Measurements from ENCODE around the gene FAM210A. TPM values are rescaled to one million over a fixed set of nuclear protein-coding genes. Genes with fewer than 3 reads are reported as not detected.

FAM210A gene
- total and polyA plus RNA-seq, 7 experiments from 2014 or later = 5.9 to 31.5 (median 8.3) TPM

DNA sequence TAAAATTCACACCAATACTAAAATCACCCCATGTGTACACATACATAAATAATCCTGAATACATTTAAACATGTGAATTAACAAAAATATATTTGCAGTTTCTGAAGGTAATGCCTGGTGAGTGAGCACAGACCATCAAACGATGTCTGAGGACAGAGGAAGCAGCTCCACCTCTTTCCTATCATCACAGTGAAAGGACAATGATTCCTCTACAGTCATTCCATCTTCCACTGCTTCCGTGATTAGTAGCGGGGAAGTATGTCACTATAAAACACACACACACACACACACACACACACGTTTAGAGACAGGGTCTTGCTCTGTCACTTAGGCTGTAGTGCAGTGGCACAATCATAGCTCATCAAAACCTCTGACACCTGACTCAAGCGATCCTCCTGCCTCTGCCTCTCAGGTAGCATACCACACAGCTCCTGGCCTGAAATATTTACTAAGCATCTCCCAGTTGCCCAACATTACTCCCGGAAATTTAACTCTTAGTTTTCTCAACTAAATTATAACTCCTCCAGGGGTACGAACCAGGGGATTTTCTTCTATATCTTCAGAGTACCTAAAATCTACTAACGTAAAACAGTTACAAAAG lies 12.8 kb downstream of the FAM210A start:
- Histone ChIP-seq H3K27ac (ENCODE audit: low read depth, low read length) (no peak overlapping the region), H3K36me3 (ENCODE audit: control insufficient read depth in 2 of 3, insufficient read depth in 3 of 3, low read length in 3 of 3) (no peaks in the 10 kb centered on the region), H3K4me1 (ENCODE audit: control insufficient read depth in 2 of 2, insufficient read depth in 2 of 2, low read length in 2 of 2) (no peaks in the 10 kb centered on the region), H3K27me3 (ENCODE audit: control insufficient read depth in 2 of 2, insufficient read depth in 2 of 2, low read length in 2 of 2) (no peaks in the 10 kb centered on the region), H3K4me3 (ENCODE audit: low read length) (no peak overlapping the region), H3K9me3 (ENCODE audit: control insufficient read depth in 2 of 3, low read length in 3 of 3) (no peaks in the 10 kb centered on the region)
- peak overlapping the region in 2 of 9 donors; percentile 3 to 7 for H3K27ac Mint-ChIP-seq
- no peak for DNase-seq
- ChIA-PET CTCF (no interaction called here), POLR2A (no interaction called here)
- H3K27me3 Mint-ChIP-seq = no peaks in the 10 kb centered on the region
- peaks cover 0 to 41% (median 36%) of the 10 kb centered on the region in 5 donors for H3K36me3 Mint-ChIP-seq
- intact Hi-C loops (cut with micrococcal nuclease) = no loop called here
- H3K4me1 Mint-ChIP-seq = peaks cover 4 to 35% (median 20%) of the 10 kb centered on the region in 7 donors
- no peak overlapping the region for H3K4me3 Mint-ChIP-seq
- ATAC-seq = no peak
- H3K9me3 Mint-ChIP-seq = peaks cover 0 to 18% (median 0%) of the 10 kb centered on the region in 11 donors

DNA sequence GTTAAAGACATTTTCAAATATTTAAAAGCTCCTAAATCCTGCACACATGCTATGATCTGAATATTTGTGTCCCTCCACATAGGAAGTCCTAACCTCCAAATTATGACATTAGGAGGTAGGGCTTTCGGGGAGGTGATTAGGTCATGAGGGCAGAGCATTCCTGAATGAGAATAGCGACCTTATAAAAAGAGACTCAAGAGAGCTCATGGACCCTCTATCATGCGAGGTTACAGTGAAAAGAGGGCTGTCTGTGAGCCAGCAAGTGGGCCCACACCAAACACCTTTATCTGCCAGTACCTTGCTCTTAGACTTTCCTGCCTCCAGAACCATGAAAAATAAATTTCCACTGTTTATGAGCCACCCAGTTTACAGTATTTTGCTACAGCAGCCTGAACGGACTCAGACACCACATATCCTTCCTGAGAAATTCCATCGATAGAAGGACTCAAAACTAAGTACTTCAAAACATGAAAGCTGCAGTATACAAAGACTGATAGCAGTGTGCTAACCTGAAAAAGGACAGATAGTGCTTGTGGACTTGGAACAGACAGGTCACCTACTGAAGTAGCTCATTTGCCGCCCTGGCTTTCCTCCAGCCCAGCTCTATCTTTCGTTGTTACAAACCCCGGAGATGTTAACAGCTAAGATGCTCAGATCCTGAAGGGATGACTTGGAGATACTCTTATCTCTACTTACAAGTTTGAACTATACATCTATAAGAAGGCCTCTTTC lies 13.8 kb downstream of the FAM210A start:
- DNase-seq (no peak), ATAC-seq (no peak)
- Mint-ChIP-seq H3K9me3 (peaks cover 0 to 12% (median 0%) of the 10 kb centered on the region in 11 donors), H3K36me3 (peaks cover 0 to 41% (median 38%) of the 10 kb centered on the region in 5 donors), H3K27me3 (no peaks in the 10 kb centered on the region), H3K4me1 (peaks cover 4 to 35% (median 23%) of the 10 kb centered on the region in 7 donors), H3K4me3 (no peak overlapping the region), H3K27ac (no peak overlapping the region)
- CTCF ChIA-PET = no interaction called here
- Histone ChIP-seq H3K9me3 (ENCODE audit: control insufficient read depth in 2 of 3, low read length in 3 of 3) (no peaks in the 10 kb centered on the region), H3K4me3 (ENCODE audit: low read length) (no peak overlapping the region), H3K27me3 (ENCODE audit: control insufficient read depth in 2 of 2, insufficient read depth in 2 of 2, low read length in 2 of 2) (no peaks in the 10 kb centered on the region), H3K36me3 (ENCODE audit: control insufficient read depth in 2 of 3, insufficient read depth in 3 of 3, low read length in 3 of 3) (no peaks in the 10 kb centered on the region), H3K4me1 (ENCODE audit: control insufficient read depth in 2 of 2, insufficient read depth in 2 of 2, low read length in 2 of 2) (no peaks in the 10 kb centered on the region), H3K27ac (ENCODE audit: low read depth, low read length) (no peak overlapping the region)
- intact Hi-C loops (cut with micrococcal nuclease) = no loop called here
- POLR2A ChIA-PET = no interaction called here

DNA sequence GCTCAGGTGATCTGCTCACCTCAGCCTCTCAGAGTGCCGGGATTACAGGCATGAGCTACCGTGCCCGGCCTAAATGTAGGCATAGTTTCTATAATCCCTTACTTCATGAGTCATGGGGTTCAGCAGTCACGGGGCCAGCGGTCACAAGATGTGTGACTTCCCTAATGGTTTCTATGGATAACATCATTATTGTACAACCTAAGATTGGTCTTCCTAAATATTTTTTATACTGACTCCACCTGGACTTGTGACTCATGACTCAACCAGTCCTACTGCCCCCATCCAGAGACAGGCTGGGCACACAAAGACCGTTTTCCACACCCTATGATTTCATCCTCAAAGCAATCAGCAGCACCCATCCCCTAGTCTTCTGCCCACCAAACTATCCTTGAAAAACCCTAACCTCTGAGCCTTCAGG lies 15.9 kb downstream of the FAM210A start:
- Mint-ChIP-seq H3K36me3 (peaks cover 0 to 51% (median 44%) of the 10 kb centered on the region in 5 donors), H3K27me3 (no peaks in the 10 kb centered on the region)
- no peaks in the 10 kb centered on the region for H3K36me3 ChIP-seq (ENCODE audit: control insufficient read depth in 2 of 3, insufficient read depth in 3 of 3, low read length in 3 of 3)

DNA sequence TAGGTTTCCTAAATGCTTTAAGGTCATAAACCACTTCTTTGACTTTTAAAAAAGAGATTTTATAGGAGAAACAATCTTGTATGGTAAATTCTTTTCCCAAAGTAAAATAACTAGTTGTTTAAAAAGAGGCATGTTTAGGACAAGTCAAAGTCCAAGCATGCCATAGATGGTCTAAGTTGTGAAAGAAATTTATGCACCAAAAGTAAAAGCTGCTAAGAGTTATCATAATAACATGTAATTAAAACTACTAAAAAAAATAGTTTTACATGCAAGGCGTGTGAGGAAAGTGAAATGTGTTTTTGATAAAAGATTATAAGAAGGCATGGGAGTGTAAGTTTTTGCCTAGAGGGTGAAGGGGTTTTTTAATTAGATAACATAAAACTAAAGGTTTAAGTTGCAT lies 22.5 kb downstream of the FAM210A start:
- POLR2A ChIA-PET = no interaction called here
- H3K9me3 ChIP-seq (ENCODE audit: control insufficient read depth in 2 of 3, low read length in 3 of 3) = peaks cover 0 to 15% (median 6%) of the 10 kb centered on the region in 3 experiments
- Mint-ChIP-seq H3K9me3 (peaks cover 3 to 79% (median 23%) of the 10 kb centered on the region in 11 donors), H3K27ac (no peak overlapping the region), H3K4me3 (no peak overlapping the region), H3K4me1 (peaks cover 0 to 10% (median 4%) of the 10 kb centered on the region in 7 donors), H3K36me3 (peaks cover 18 to 66% (median 50%) of the 10 kb centered on the region in 5 donors), H3K27me3 (no peaks in the 10 kb centered on the region)
- intact Hi-C loops (cut with micrococcal nuclease) = no loop called here
- no peak overlapping the region for H3K4me3 ChIP-seq (ENCODE audit: low read length)
- CTCF ChIA-PET = interaction anchor here (0.6 kb wide), 1 partner anchor 14 kb away, joined by 5 read pairs; no protein-coding TSS in a partner anchor
- H3K27me3 ChIP-seq (ENCODE audit: control insufficient read depth in 2 of 2, insufficient read depth in 2 of 2, low read length in 2 of 2) = no peaks in the 10 kb centered on the region
- no peaks in the 10 kb centered on the region for H3K4me1 ChIP-seq (ENCODE audit: control insufficient read depth in 2 of 2, insufficient read depth in 2 of 2, low read length in 2 of 2)
- no peak for ATAC-seq
- H3K27ac ChIP-seq (ENCODE audit: low read depth, low read length) = no peak overlapping the region
- H3K36me3 ChIP-seq (ENCODE audit: control insufficient read depth in 2 of 3, insufficient read depth in 3 of 3, low read length in 3 of 3) = no peaks in the 10 kb centered on the region
- no peak for DNase-seq

More for the DNA sequence above, 15.9 kb downstream of the FAM210A start:
- no peak for DNase-seq
- H3K9me3 Mint-ChIP-seq = peaks cover 0 to 23% (median 1%) of the 10 kb centered on the region in 11 donors
- POLR2A ChIA-PET = no interaction called here
- H3K4me1 Mint-ChIP-seq = peaks cover 2 to 35% (median 17%) of the 10 kb centered on the region in 7 donors
- CTCF ChIA-PET = no interaction called here
- no peak for ATAC-seq
- Histone ChIP-seq H3K9me3 (ENCODE audit: control insufficient read depth in 2 of 3, low read length in 3 of 3) (no peaks in the 10 kb centered on the region), H3K27me3 (ENCODE audit: control insufficient read depth in 2 of 2, insufficient read depth in 2 of 2, low read length in 2 of 2) (no peaks in the 10 kb centered on the region), H3K27ac (ENCODE audit: low read depth, low read length) (no peak overlapping the region), H3K4me3 (ENCODE audit: low read length) (no peak overlapping the region), H3K4me1 (ENCODE audit: control insufficient read depth in 2 of 2, insufficient read depth in 2 of 2, low read length in 2 of 2) (no peaks in the 10 kb centered on the region)
- no peak overlapping the region for H3K27ac Mint-ChIP-seq
- intact Hi-C loops (cut with micrococcal nuclease) = no loop called here
- H3K4me3 Mint-ChIP-seq = no peak overlapping the region

DNA sequence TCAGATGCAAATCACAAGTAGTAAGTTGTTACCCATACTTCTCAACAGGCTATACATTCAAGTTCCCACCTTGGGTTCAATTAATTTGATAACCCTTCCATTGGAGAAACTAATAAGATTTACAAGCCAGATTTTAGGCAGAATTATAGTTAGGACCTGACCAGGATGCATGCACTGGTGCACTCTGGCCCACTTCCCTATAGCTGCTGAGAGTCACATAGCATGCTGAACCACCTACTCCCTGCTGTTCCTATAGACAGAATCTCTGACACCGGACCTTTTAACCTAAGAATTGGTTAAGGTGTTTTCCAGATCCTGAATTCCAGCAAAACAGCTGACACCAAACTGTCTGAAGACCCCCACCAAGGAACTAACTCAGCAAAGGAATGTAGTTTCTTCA lies 26.2 kb downstream of the FAM210A start:
- Histone ChIP-seq H3K36me3 (ENCODE audit: control insufficient read depth in 2 of 3, insufficient read depth in 3 of 3, low read length in 3 of 3) (no peaks in the 10 kb centered on the region), H3K4me3 (ENCODE audit: low read length) (no peak overlapping the region), H3K27ac (ENCODE audit: low read depth, low read length) (no peak overlapping the region), H3K9me3 (ENCODE audit: control insufficient read depth in 2 of 3, low read length in 3 of 3) (peaks cover 0 to 19% (median 6%) of the 10 kb centered on the region in 3 experiments), H3K4me1 (ENCODE audit: control insufficient read depth in 2 of 2, insufficient read depth in 2 of 2, low read length in 2 of 2) (no peaks in the 10 kb centered on the region), H3K27me3 (ENCODE audit: control insufficient read depth in 2 of 2, insufficient read depth in 2 of 2, low read length in 2 of 2) (no peaks in the 10 kb centered on the region)
- ChIA-PET CTCF (no interaction called here), POLR2A (no interaction called here)
- Mint-ChIP-seq H3K27ac (no peak overlapping the region), H3K9me3 (peaks cover 3 to 88% (median 31%) of the 10 kb centered on the region in 11 donors), H3K27me3 (no peaks in the 10 kb centered on the region), H3K4me1 (peaks cover 3 to 15% (median 9%) of the 10 kb centered on the region in 7 donors), H3K36me3 (peaks cover 18 to 60% (median 50%) of the 10 kb centered on the region in 5 donors), H3K4me3 (no peak overlapping the region)
- ATAC-seq = no peak
- intact Hi-C loops (cut with micrococcal nuclease) = no loop called here
- no peak for DNase-seq

DNA sequence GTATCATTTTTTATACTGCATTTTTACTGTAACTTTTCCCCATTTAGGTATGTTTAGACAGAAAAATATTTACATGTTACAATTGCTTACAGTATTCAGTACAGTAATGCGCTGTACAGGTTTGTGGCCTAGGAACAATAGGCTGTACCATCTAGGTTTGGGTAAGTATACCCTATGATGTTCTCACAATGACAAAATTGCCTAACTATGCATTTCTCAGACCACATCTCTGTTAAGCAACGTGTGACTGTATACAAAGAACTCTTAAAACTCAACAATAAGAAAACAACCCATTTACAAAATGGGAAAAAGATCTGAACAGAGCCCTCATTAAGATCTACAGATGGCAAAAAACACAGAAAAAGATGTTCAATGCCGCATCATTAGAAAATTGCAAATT lies 29.4 kb downstream of the FAM210A start:
- Histone ChIP-seq H3K36me3 (ENCODE audit: control insufficient read depth in 2 of 3, insufficient read depth in 3 of 3, low read length in 3 of 3) (no peaks in the 10 kb centered on the region), H3K9me3 (ENCODE audit: control insufficient read depth in 2 of 3, low read length in 3 of 3) (peaks cover 0 to 19% (median 6%) of the 10 kb centered on the region in 3 experiments), H3K4me1 (ENCODE audit: control insufficient read depth in 2 of 2, insufficient read depth in 2 of 2, low read length in 2 of 2) (no peaks in the 10 kb centered on the region), H3K27ac (ENCODE audit: low read depth, low read length) (no peak overlapping the region), H3K27me3 (ENCODE audit: control insufficient read depth in 2 of 2, insufficient read depth in 2 of 2, low read length in 2 of 2) (no peaks in the 10 kb centered on the region), H3K4me3 (ENCODE audit: low read length) (no peak overlapping the region)
- Mint-ChIP-seq H3K36me3 (peaks cover 13 to 68% (median 43%) of the 10 kb centered on the region in 5 donors), H3K27me3 (no peaks in the 10 kb centered on the region), H3K27ac (no peak overlapping the region), H3K4me3 (no peak overlapping the region), H3K4me1 (peaks cover 3 to 28% (median 15%) of the 10 kb centered on the region in 7 donors), H3K9me3 (peaks cover 6 to 79% (median 30%) of the 10 kb centered on the region in 11 donors)
- CTCF ChIA-PET = interaction anchor here (0.6 kb wide), 1 partner anchor 126 kb away, joined by 3 read pairs; no protein-coding TSS in a partner anchor
- POLR2A ChIA-PET = no interaction called here
- DNase-seq = no peak
- intact Hi-C loops (cut with micrococcal nuclease) = no loop called here
- no peak for ATAC-seq

Data from naive thymus-derived CD4-positive, alpha-beta T cell (primary cell).